Measurements from ENCODE around the gene BLNK. TPM values are rescaled to one million over a fixed set of nuclear protein-coding genes. Genes with fewer than 3 reads are reported as not detected.
"Not testable (repeated sequence)": the region's sequence is repeated elsewhere in the genome, so short reads cannot be mapped to it uniquely, and the experiment has no call there.

Gene BLNK
- total RNA-seq, 6 experiments from 2014 or later, result 9.9 to 47.7 (median 20.9) TPM

- Histone ChIP-seq H3K27me3 (no peaks in the 10 kb centered on the region), H3K4me3 (no peak overlapping the region)
These were observed 39.9 kb upstream of the BLNK start for GRCh38 chr10:96311180-96311715.

GRCh38 chr10:96310321-96310669, 38.9 kb upstream of the BLNK start:
- H3K4me3 ChIP-seq, result no peak overlapping the region
- ATAC-seq (no peak), DNase-seq (no peak)
- no peaks in the 10 kb centered on the region for H3K9me3 ChIP-seq
- TF ChIP-seq POLR2A (IDR thresholded peaks at IDR 0.05), result no peak
- no peak for TF ChIP-seq CTCF (IDR thresholded peaks at IDR 0.05)
- no peaks in the 10 kb centered on the region for H3K4me1 ChIP-seq
- H3K27me3 ChIP-seq, result no peaks in the 10 kb centered on the region
- no peak overlapping the region for H3K27ac ChIP-seq
- intact Hi-C loops (cut with DNase I), result no loop called here
- no peaks in the 10 kb centered on the region for H3K36me3 ChIP-seq
- WGBS (ENCODE audit: insufficient coverage, low coverage, low lambda C conversion rate, missing lambda C conversion rate), result 7% methylated on average over 1 of the region's 1 CpG

More at GRCh38 chr10:96311180-96311715, 39.9 kb upstream of the BLNK start:
- 58% methylated on average over 3 of the region's 3 CpGs for WGBS (ENCODE audit: insufficient coverage, low coverage, low lambda C conversion rate, missing lambda C conversion rate)
- no peak for ATAC-seq
- TF ChIP-seq CTCF (IDR thresholded peaks at IDR 0.05), result no peak
- no peak for TF ChIP-seq POLR2A (IDR thresholded peaks at IDR 0.05)
- no peak for DNase-seq
- H3K27ac ChIP-seq, result no peak overlapping the region
- no peaks in the 10 kb centered on the region for H3K4me1 ChIP-seq
- no peaks in the 10 kb centered on the region for H3K36me3 ChIP-seq
- no peaks in the 10 kb centered on the region for H3K9me3 ChIP-seq
- intact Hi-C loops (cut with DNase I), result no loop called here

GRCh38 chr10:96309628-96310320, 38.4 kb upstream of the BLNK start:
- no peaks in the 10 kb centered on the region for H3K27me3 ChIP-seq
- TF ChIP-seq POLR2A (IDR thresholded peaks at IDR 0.05) (no peak), CTCF (IDR thresholded peaks at IDR 0.05) (no peak)

GRCh38 chr10:96308854-96309253, 37.5 kb upstream of the BLNK start:
- not testable (repeated sequence) for ATAC-seq, DNase-seq, H3K4me1 ChIP-seq, H3K27me3 ChIP-seq, H3K4me3 ChIP-seq, H3K36me3 ChIP-seq, H3K27ac ChIP-seq, H3K9me3 ChIP-seq
- 63% methylated on average over 2 of the region's 4 CpGs for WGBS (ENCODE audit: insufficient coverage, low coverage, low lambda C conversion rate, missing lambda C conversion rate)
- intact Hi-C loops (cut with DNase I), result loop anchor here in 1 of 2 donors (10.0 kb wide), 1 partner anchor 84 kb away; no protein-coding TSS in a partner anchor

More at GRCh38 chr10:96309628-96310320, 38.4 kb upstream of the BLNK start:
- intact Hi-C loops (cut with DNase I), result loop anchor here in 1 of 2 donors (10.0 kb wide), 1 partner anchor 85 kb away; no protein-coding TSS in a partner anchor
- 75% methylated on average over 3 of the region's 3 CpGs for WGBS (ENCODE audit: insufficient coverage, low coverage, low lambda C conversion rate, missing lambda C conversion rate)
- no peak for ATAC-seq
- Histone ChIP-seq H3K4me1 (no peaks in the 10 kb centered on the region), H3K4me3 (no peak overlapping the region), H3K36me3 (no peaks in the 10 kb centered on the region), H3K27ac (no peak overlapping the region), H3K9me3 (no peaks in the 10 kb centered on the region)
- DNase-seq, result no peak

- Histone ChIP-seq H3K9me3 (no peaks in the 10 kb centered on the region), H3K27me3 (no peaks in the 10 kb centered on the region), H3K4me1 (no peaks in the 10 kb centered on the region), H3K4me3 (no peak overlapping the region), H3K27ac (no peak overlapping the region), H3K36me3 (no peaks in the 10 kb centered on the region)
- ATAC-seq, result peak in 3 of 4 donors; percentile 56 to 69 (median 60)
- TF ChIP-seq CTCF (IDR thresholded peaks at IDR 0.05), result no peak
- TF ChIP-seq POLR2A (IDR thresholded peaks at IDR 0.05), result no peak
- intact Hi-C loops (cut with DNase I), result loop anchor here in 1 of 2 donors (10.0 kb wide), 1 partner anchor 82 kb away; no protein-coding TSS in a partner anchor
- 49% methylated on average over 8 of the region's 8 CpGs for WGBS (ENCODE audit: insufficient coverage, low coverage, low lambda C conversion rate, missing lambda C conversion rate)
- peak; percentile 30 to 56 (median 48) for DNase-seq
These were observed 35.1 kb upstream of the BLNK start for GRCh38 chr10:96306516-96306915.
